ENCODE results near the gene ZNF385B. TPM values are rescaled to one million over a fixed set of nuclear protein-coding genes. Genes with fewer than 3 reads are reported as not detected.

Gene ZNF385B
- total RNA-seq, 1 experiment from 2014 or later: 0.77 TPM

DNA sequence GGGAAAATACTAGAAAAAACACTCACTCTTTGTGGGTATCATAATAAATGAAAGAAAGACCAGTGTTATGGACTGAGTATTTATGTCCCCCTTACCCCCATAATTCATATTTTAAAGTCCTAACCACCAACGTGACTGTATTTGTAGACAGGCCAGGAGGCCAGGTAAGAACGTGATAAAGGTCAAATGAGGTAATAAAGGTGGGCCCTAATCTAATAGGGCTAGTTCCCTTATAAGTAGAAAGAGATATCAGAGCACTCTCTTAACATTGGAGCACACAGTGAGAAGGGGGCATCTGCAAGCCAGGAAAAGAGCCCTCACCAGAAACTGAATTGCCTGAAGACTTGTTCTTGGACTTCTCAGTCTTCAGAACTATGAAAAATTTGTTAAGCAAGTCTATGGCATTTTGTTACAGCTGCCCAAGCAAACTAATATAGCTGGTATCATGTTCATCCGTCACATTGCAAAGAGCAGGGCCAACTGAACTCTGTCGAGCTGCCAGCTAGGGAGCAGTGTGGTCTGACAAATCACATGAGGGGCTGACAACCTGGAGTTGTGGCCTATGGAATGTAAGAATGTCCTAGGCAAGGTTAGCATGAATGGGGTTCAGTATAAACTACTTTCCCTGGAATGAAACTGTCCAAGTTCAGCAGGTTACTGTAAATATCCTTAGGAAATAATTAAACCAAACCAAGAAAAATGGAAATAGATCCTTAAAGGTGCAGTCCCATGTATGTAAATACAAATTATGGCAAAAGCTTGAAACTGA, 280.9 kb downstream of the ZNF385B start:
- H3K4me1 ChIP-seq: peaks cover 24% of the 10 kb centered on the region
- ChIA-PET CTCF (no interaction called here), POLR2A (no interaction called here)
- TF ChIP-seq, protein P1, sequence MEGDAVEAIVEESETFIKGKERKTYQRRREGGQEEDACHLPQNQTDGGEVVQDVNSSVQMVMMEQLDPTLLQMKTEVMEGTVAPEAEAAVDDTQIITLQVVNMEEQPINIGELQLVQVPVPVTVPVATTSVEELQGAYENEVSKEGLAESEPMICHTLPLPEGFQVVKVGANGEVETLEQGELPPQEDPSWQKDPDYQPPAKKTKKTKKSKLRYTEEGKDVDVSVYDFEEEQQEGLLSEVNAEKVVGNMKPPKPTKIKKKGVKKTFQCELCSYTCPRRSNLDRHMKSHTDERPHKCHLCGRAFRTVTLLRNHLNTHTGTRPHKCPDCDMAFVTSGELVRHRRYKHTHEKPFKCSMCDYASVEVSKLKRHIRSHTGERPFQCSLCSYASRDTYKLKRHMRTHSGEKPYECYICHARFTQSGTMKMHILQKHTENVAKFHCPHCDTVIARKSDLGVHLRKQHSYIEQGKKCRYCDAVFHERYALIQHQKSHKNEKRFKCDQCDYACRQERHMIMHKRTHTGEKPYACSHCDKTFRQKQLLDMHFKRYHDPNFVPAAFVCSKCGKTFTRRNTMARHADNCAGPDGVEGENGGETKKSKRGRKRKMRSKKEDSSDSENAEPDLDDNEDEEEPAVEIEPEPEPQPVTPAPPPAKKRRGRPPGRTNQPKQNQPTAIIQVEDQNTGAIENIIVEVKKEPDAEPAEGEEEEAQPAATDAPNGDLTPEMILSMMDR (IDR thresholded peaks at IDR 0.05; ENCODE audit: insufficient read depth in 1 of 2, low read depth in 1 of 2, low read length in 1 of 2, severe bottlenecking in 1 of 2, unreplicated experiment in 1 of 2): no peak
- intact Hi-C loops (cut with micrococcal nuclease; ENCODE audit: unreplicated experiment): loop anchor here (5.0 kb wide), 1 partner anchor 167 kb away; no protein-coding TSS in a partner anchor
- H3K36me3 ChIP-seq (ENCODE audit: control insufficient read depth, insufficient read depth, low read length): no peaks in the 10 kb centered on the region
- 0 out of 2 replicates have a peak, but pooled peaks cover 3% of the 10 kb centered on the region for H3K9me3 ChIP-seq
- peak in 1 of 2 experiments; percentile 18 for DNase-seq
- Mint-ChIP-seq H3K9me3 (ENCODE audit: unreplicated experiment) (no peaks in the 10 kb centered on the region), H3K36me3 (ENCODE audit: insufficient read depth, unreplicated experiment) (no peaks in the 10 kb centered on the region), H3K27ac (ENCODE audit: unreplicated experiment) (no peak overlapping the region), H3K4me3 (ENCODE audit: unreplicated experiment) (no peak overlapping the region), H3K27me3 (ENCODE audit: insufficient read depth, unreplicated experiment) (no peaks in the 10 kb centered on the region), H3K4me1 (ENCODE audit: low read depth, unreplicated experiment) (no peaks in the 10 kb centered on the region)
- H3K4me3 ChIP-seq (ENCODE audit: low read depth, low read length): no peak overlapping the region
- BruUV-seq (replicated peaks): no TSS peak
- H3K27me3 ChIP-seq (replicated peaks; ENCODE audit: control insufficient read depth, insufficient read depth, low read length): no peaks in the 10 kb centered on the region

DNA sequence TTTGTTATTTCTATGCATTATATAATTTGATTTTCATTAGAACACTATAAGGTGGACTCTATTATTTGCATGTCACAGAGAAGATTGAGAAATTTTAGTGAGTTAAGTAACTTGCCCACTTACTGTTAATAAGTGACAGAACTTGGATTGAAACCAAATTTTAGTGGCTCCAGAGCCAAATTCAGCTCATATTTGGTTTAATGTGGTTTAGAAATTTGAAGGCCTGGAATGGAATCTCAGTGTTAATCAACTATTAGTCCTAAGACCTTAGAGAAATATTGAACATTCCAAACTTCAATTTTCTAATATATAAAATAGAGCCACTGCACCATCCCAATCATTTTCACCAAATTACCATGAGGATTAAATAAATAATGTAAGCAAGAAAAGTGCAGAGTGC, 281.6 kb downstream of the ZNF385B start:
- H3K4me1 ChIP-seq: peaks cover 24% of the 10 kb centered on the region
- CTCF ChIA-PET: no interaction called here
- POLR2A ChIA-PET: no interaction called here
- H3K27me3 ChIP-seq (replicated peaks; ENCODE audit: control insufficient read depth, insufficient read depth, low read length): no peaks in the 10 kb centered on the region
- H3K4me3 ChIP-seq (ENCODE audit: low read depth, low read length): no peak overlapping the region
- TF ChIP-seq, protein P1 (IDR thresholded peaks at IDR 0.05; ENCODE audit: insufficient read depth in 1 of 2, low read depth in 1 of 2, low read length in 1 of 2, severe bottlenecking in 1 of 2, unreplicated experiment in 1 of 2): no peak
- Mint-ChIP-seq H3K4me3 (ENCODE audit: unreplicated experiment) (no peak overlapping the region), H3K9me3 (ENCODE audit: unreplicated experiment) (no peaks in the 10 kb centered on the region), H3K4me1 (ENCODE audit: low read depth, unreplicated experiment) (peaks cover 4% of the 10 kb centered on the region), H3K27ac (ENCODE audit: unreplicated experiment) (no peak overlapping the region), H3K27me3 (ENCODE audit: insufficient read depth, unreplicated experiment) (no peaks in the 10 kb centered on the region), H3K36me3 (ENCODE audit: insufficient read depth, unreplicated experiment) (no peaks in the 10 kb centered on the region)
- BruUV-seq (replicated peaks): no TSS peak
- H3K9me3 ChIP-seq: no peaks in the 10 kb centered on the region
- intact Hi-C loops (cut with micrococcal nuclease; ENCODE audit: unreplicated experiment): loop anchor here (5.0 kb wide), 1 partner anchor 168 kb away; no protein-coding TSS in a partner anchor
- H3K36me3 ChIP-seq (ENCODE audit: control insufficient read depth, insufficient read depth, low read length): no peaks in the 10 kb centered on the region
- no peak for DNase-seq

DNA sequence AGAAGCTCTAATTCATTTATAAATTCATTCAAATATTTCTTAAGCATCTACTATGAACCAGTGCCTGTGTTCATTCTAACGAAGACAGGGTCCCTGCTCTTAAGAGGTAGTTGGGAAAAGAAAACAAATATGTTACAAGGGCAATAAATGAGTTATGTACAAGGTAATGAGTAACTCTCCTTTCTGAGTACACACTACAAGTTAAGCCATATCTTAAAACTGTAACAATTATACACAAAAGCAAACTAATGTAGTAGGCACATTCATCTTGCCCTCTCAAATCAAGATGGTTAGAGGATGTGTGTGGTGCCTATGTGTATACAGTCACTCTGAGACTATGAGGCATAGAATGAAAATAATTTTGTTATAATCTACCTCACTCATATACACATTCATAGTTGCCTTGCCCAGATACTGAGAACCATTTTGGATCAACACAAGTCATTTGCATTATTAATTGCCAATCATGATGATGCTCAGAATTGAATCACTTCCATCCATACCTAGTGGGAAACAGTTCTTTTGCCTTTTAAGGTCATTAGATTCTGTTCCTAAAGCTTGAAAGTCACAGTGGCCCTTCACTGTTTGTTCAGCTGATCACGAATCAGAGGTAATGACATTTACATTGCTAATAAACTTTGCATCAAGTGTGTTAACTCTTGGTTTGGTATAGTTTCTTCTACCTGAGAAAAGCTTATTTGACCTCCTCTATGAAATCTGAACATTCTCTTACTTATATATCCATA, 283.1 kb downstream of the ZNF385B start:
- Histone ChIP-seq H3K9me3 (no peaks in the 10 kb centered on the region; the same call in 1 of the 2 replicates), H3K4me3 (ENCODE audit: low read depth, low read length) (no peak overlapping the region), H3K4me1 (peaks cover 38% of the 10 kb centered on the region), H3K27me3 (replicated peaks; ENCODE audit: control insufficient read depth, insufficient read depth, low read length) (no peaks in the 10 kb centered on the region), H3K36me3 (ENCODE audit: control insufficient read depth, insufficient read depth, low read length) (no peaks in the 10 kb centered on the region)
- no peak overlapping the region for H3K4me3 Mint-ChIP-seq (ENCODE audit: unreplicated experiment)
- TF ChIP-seq, protein P1 (IDR thresholded peaks at IDR 0.05; ENCODE audit: insufficient read depth in 1 of 2, low read depth in 1 of 2, low read length in 1 of 2, severe bottlenecking in 1 of 2, unreplicated experiment in 1 of 2): no peak
- POLR2A ChIA-PET: no interaction called here
- no peaks in the 10 kb centered on the region for H3K9me3 Mint-ChIP-seq (ENCODE audit: unreplicated experiment)
- no peak overlapping the region for H3K27ac Mint-ChIP-seq (ENCODE audit: unreplicated experiment)
- H3K4me1 Mint-ChIP-seq (ENCODE audit: low read depth, unreplicated experiment): peaks cover 15% of the 10 kb centered on the region
- CTCF ChIA-PET: no interaction called here
- BruUV-seq (replicated peaks): no TSS peak
- DNase-seq: no peak
- no peaks in the 10 kb centered on the region for H3K27me3 Mint-ChIP-seq (ENCODE audit: insufficient read depth, unreplicated experiment)
- intact Hi-C loops (cut with micrococcal nuclease; ENCODE audit: unreplicated experiment): no loop called here
- no peaks in the 10 kb centered on the region for H3K36me3 Mint-ChIP-seq (ENCODE audit: insufficient read depth, unreplicated experiment)

Measured in Caco-2 (cell line).